HTR-8/SVneo (cell line): Measurements from ENCODE around the gene INTS2.
"Not testable (repeated sequence)": the region's sequence is repeated elsewhere in the genome, so short reads cannot be mapped to it uniquely, and the experiment has no call there.

Source experiments
- DNase-seq: peaks from one replicate; pipeline ENCODE4 v3.0.0; 2011; ENCODE audit warnings: low spot score, mixed read lengths; ENCODE audit not compliant: insufficient read length
- FAIRE-seq: peaks from 2 replicates; lab custom pipeline; 2011; peaks lifted over from hg19 to GRCh38; lab: Jason Lieb, UNC

The INTS2 gene

GRCh38 chr17:61927208-61928100 is at the start of gene INTS2:
Gene INTS2, minus strand, starts transcription at chr17:61927982. Its CDS starts 1,338 bp downstream, at chr17:61926644.
- peak; percentile 91 for FAIRE-seq
- peak; percentile 99 for DNase-seq

GRCh38 chr17:61974115-61974514 is 46.3 kb upstream of the INTS2 start:
- DNase-seq (no peak), FAIRE-seq (no peak)

- DNase-seq (no peak), FAIRE-seq (no peak)
These were observed 44.5 kb upstream of the INTS2 start for GRCh38 chr17:61972311-61972710.

GRCh38 chr17:61970030-61970429 is 42.2 kb upstream of the INTS2 start:
- no peak for DNase-seq
- no peak for FAIRE-seq

GRCh38 chr17:61968757-61969156 is 41.0 kb upstream of the INTS2 start:
- no peak for FAIRE-seq
- DNase-seq = no peak

- FAIRE-seq (peak; percentile 28), DNase-seq (no peak)
These were observed 39.9 kb upstream of the INTS2 start for GRCh38 chr17:61967729-61968128.

GRCh38 chr17:61966191-61966590 is 38.4 kb upstream of the INTS2 start:
- FAIRE-seq (no peak), DNase-seq (no peak)

GRCh38 chr17:61955619-61956018 is 27.8 kb upstream of the INTS2 start:
- DNase-seq (no peak), FAIRE-seq (no peak)

- DNase-seq (no peak), FAIRE-seq (peak; percentile 67)
These were observed 19.7 kb upstream of the INTS2 start for GRCh38 chr17:61947367-61948078.

GRCh38 chr17:61946359-61946758 is 18.6 kb upstream of the INTS2 start:
- FAIRE-seq (no peak), DNase-seq (no peak)

GRCh38 chr17:61943117-61943516 is 15.3 kb upstream of the INTS2 start:
- no peak for DNase-seq
- FAIRE-seq = no peak

- no peak for FAIRE-seq
- DNase-seq = no peak
These were observed 14.3 kb upstream of the INTS2 start for GRCh38 chr17:61942085-61942484.

GRCh38 chr17:61928101-61928436 is 287 bp upstream of the INTS2 start:
- no peak for DNase-seq
- FAIRE-seq = no peak

- FAIRE-seq (peak; percentile 13), DNase-seq (no peak)
These were observed 965 bp downstream of the INTS2 start for GRCh38 chr17:61926826-61927207.

- not testable (repeated sequence) for DNase-seq, FAIRE-seq
These were observed 12.6 kb downstream of the INTS2 start for GRCh38 chr17:61915162-61915561.

GRCh38 chr17:61908292-61909037 is 19.3 kb downstream of the INTS2 start:
- DNase-seq (no peak), FAIRE-seq (no peak)

GRCh38 chr17:61907361-61907760 is 20.4 kb downstream of the INTS2 start:
- DNase-seq (no peak), FAIRE-seq (no peak)

- FAIRE-seq = peak; percentile 31
- no peak for DNase-seq
These were observed 23.6 kb downstream of the INTS2 start for GRCh38 chr17:61904094-61904710.

GRCh38 chr17:61903251-61903650 is 24.5 kb downstream of the INTS2 start:
- FAIRE-seq (no peak), DNase-seq (no peak)

- DNase-seq (no peak), FAIRE-seq (no peak)
These were observed 30.1 kb downstream of the INTS2 start for GRCh38 chr17:61897548-61898180.
